GM12878 (cell line): Measurements from ENCODE around the gene MROH8. TPM values are rescaled to one million over a fixed set of nuclear protein-coding genes. Genes with fewer than 3 reads are reported as not detected.

Source experiments
- ATAC-seq: fragments of 200-7000 bp; cut with Tn5 transposase; 3 replicates; pipeline ENCODE4 v1.9.1; 2020; ENCODE audit warnings: mild to moderate bottlenecking, moderate library complexity
- BruUV-seq: library from RNA; stranded (reverse); fragments of 400-500 nt; replicated peaks from 2 replicates; lab custom pipeline; 2021; lab: Mats Ljungman, UMichigan
- CTCF ChIA-PET: fragments of 300-600 bp; sonication (Branson Sonifier 250); formaldehyde crosslinking; extraction: SDS; loops from one replicate; lab custom pipeline; 2021; ENCODE audit warnings: inconsistent platforms; lab: Yijun Ruan, JAX
- POLR2A ChIA-PET: fragments of 350-600 bp; formaldehyde crosslinking; extraction: SDS; loops from one replicate; lab custom pipeline; 2021; ENCODE audit warnings: inconsistent platforms; lab: Charles Lee
- RAD21 ChIA-PET: fragments of 300-600 bp; sonication (Branson Sonifier 250); formaldehyde crosslinking; loops from one replicate; lab custom pipeline; 2023; ENCODE audit warnings: antibody characterized with exemption; ENCODE audit not compliant: unreplicated experiment; lab: Charles Lee
- SMC1A ChIA-PET: fragments of 300-600 bp; sonication (Branson Sonifier 250); formaldehyde crosslinking; loops from one replicate; lab custom pipeline; 2023; ENCODE audit not compliant: unreplicated experiment, uncharacterized antibody; lab: Charles Lee
- DNase-seq: peaks from one replicate; pipeline ENCODE4 v3.0.0-alpha.2; 2011; ENCODE audit warnings: low read depth, low spot score
- FAIRE-seq: peaks from 3 replicates; lab custom pipeline; 2011; peaks lifted over from hg19 to GRCh38; lab: Jason Lieb, UNC
- H2AFZ ChIP-seq: 2 replicates; pipeline ENCODE4 v1.6.0; 2011; ENCODE audit warnings: low read depth, low read length, control low read depth; ENCODE audit not compliant: control insufficient read depth
- H3K27ac ChIP-seq: 2 replicates; pipeline ENCODE4 v1.5.1; 2011; ENCODE audit warnings: control low read depth; ENCODE audit not compliant: control insufficient read depth, insufficient read depth
- H3K27me3 ChIP-seq, 2 experiments: replicated peaks in 1 of 2; 2 replicates each; pipeline versions ENCODE4 v1.6.0 to v1.6.1; 2011; ENCODE audit warnings: low read length in 1 of 2; ENCODE audit not compliant: control insufficient read depth in 2 of 2, insufficient read depth in 2 of 2
- H3K36me3 ChIP-seq, 2 experiments: 2 replicates each; pipeline ENCODE4 v1.5.1; 2011; ENCODE audit warnings: low read length in 1 of 2; ENCODE audit not compliant: control insufficient read depth in 2 of 2, insufficient read depth in 2 of 2
- H3K4me1 ChIP-seq: 2 replicates; pipeline ENCODE4 v1.6.1; 2011; ENCODE audit warnings: mild to moderate bottlenecking, low read length, moderate library complexity, mixed read lengths; ENCODE audit not compliant: control insufficient read depth, insufficient read depth
- H3K4me2 ChIP-seq: 2 replicates; pipeline ENCODE4 v1.6.0; 2011; ENCODE audit warnings: control low read depth; ENCODE audit not compliant: control insufficient read depth, insufficient read depth
- H3K4me3 ChIP-seq: fragments of 200-600 bp; sonication (generic); 2 replicates; pipeline ENCODE4 v1.5.1; 2016
- H3K79me2 ChIP-seq: 2 replicates; pipeline ENCODE4 v1.6.0; 2011; ENCODE audit warnings: low read length; ENCODE audit not compliant: control insufficient read depth, insufficient read depth
- H3K9ac ChIP-seq: 2 replicates; pipeline ENCODE4 v1.8.0; 2011; ENCODE audit warnings: low read length, control low read depth, mixed read lengths; ENCODE audit not compliant: control insufficient read depth, insufficient read depth
- H3K9me3 ChIP-seq: replicated peaks from 3 replicates; pipeline ENCODE4 v1.5.1; 2011; ENCODE audit warnings: mild to moderate bottlenecking, low read length; ENCODE audit not compliant: control insufficient read depth, insufficient read depth
- H4K20me1 ChIP-seq: 2 replicates; pipeline ENCODE4 v1.6.0; 2011; ENCODE audit not compliant: control insufficient read depth, insufficient read depth
- BRCA1 ChIP-seq: IDR thresholded peaks from 2 replicates; pipeline ENCODE4 v1.6.1; 2011; ENCODE audit warnings: low read depth, low read length, improper control_type of control experiment
- ELK1 ChIP-seq: IDR thresholded peaks from 2 replicates; pipeline ENCODE4 v1.6.1; 2012; ENCODE audit warnings: low read depth, low read length, improper control_type of control experiment
- FOS ChIP-seq: IDR thresholded peaks from 3 replicates; pipeline ENCODE4 v1.6.1; 2011; ENCODE audit warnings: borderline replicate concordance; ENCODE audit not compliant: insufficient read length; ENCODE audit errors: extremely low read depth
- FOXM1 ChIP-seq: IDR thresholded peaks from 2 replicates; pipeline ENCODE4 v1.6.1; 2012; ENCODE audit warnings: low read depth, mild to moderate bottlenecking, inconsistent platforms, low read length, moderate library complexity
- IRF5 ChIP-seq: fragments of 450-650 bp; IDR thresholded peaks from 2 replicates; pipeline ENCODE4 v1.6.1; 2017; ENCODE audit warnings: borderline replicate concordance
- PRDM15 ChIP-seq: fragments of 450-650 bp; formaldehyde crosslinking; IDR thresholded peaks from 2 replicates; pipeline ENCODE4 v1.4.0; 2020; ENCODE audit warnings: mild to moderate bottlenecking, moderate library complexity
- RB1 ChIP-seq: fragments of 450-650 bp; formaldehyde crosslinking; IDR thresholded peaks from 2 replicates; pipeline ENCODE4 v1.6.1; 2017; ENCODE audit warnings: mild to moderate bottlenecking, borderline replicate concordance
- SRF ChIP-seq, 2 experiments: IDR thresholded peaks; 2 replicates each; pipeline ENCODE4 v1.6.1; 2011; ENCODE audit warnings: low read depth in 2 of 2, low read length in 2 of 2, mild to moderate bottlenecking in 1 of 2, moderate library complexity in 1 of 2
- YBX1 ChIP-seq: fragments of 450-650 bp; IDR thresholded peaks from 2 replicates; pipeline ENCODE4 v1.6.1; 2016; ENCODE audit warnings: antibody characterized with exemption
- ZZZ3 ChIP-seq: IDR thresholded peaks from 2 replicates; pipeline ENCODE4 v1.6.1; 2011; ENCODE audit warnings: low read depth; ENCODE audit not compliant: control insufficient read depth, insufficient read length
- WGBS: methylation state at CpG from one replicate; pipeline ENCODE4 v1.1.6; 2016; ENCODE audit warnings: low lambda C conversion rate; ENCODE audit not compliant: insufficient replicate concordance, insufficient coverage; ENCODE audit errors: missing lambda C conversion rate; 5-methylcytosine and 5-hydroxymethylcytosine counted together
- in situ Hi-C: fragments of 300-500 bp; cut with MboI; formaldehyde crosslinking; loops from 9 replicates; pipeline ENCODE4 v1.14.3; 2018; ENCODE audit warnings: mixed read lengths
- intact Hi-C: fragments of 100-400 bp; cut with micrococcal nuclease; formaldehyde crosslinking; loops from one replicate; pipeline ENCODE4 v1.14.2; 2022; ENCODE audit not compliant: unreplicated experiment
- polyA plus RNA-seq, 11 experiments: library from polyadenylated mRNA; depleted of rRNA in 4 of 11; unstranded in 6 of 11; stranded (reverse) in 5 of 11; fragments of >200 nt; fragmentation: Nextera tagmentation in 4 of 11; fragmentation: Illumina TruSeq in 1 of 11; extraction: Ambion mirVana in 4 of 11; extraction: Trizol in 1 of 11; gene quantifications; 1 replicate in 1 of 11; 2 replicates in 10 of 11; pipeline versions ENCODE4 v1.2.1 to v1.2.3, GENCODE V29; 2011 to 2016; ENCODE audit warnings: inconsistent platforms in 2 of 11, missing spikeins in 2 of 11, low read depth in 1 of 11
- total RNA-seq, 4 experiments: library from RNA; depleted of rRNA in 3 of 4; stranded (reverse); fragments of >200 nt in 3 of 4; fragmentation: Illumina TruSeq in 1 of 4; extraction: Trizol in 1 of 4; gene quantifications; 2 replicates each; pipeline versions ENCODE4 v1.2.1 to v1.2.3, GENCODE V29; 2013 to 2021
- TF ChIP-seq, protein P1 (sequence below): IDR thresholded peaks from 2 replicates; pipeline ENCODE4 v1.6.1; 2012; ENCODE audit warnings: low read depth, low read length, improper control_type of control experiment

The MROH8 gene
- total and polyA plus RNA-seq, 10 of the 15 experiments (the other 5 are each of a cell fraction or from before 2014, with no cell fraction given), result 0.16 to 2.8 (median 1.8) TPM

DNA sequence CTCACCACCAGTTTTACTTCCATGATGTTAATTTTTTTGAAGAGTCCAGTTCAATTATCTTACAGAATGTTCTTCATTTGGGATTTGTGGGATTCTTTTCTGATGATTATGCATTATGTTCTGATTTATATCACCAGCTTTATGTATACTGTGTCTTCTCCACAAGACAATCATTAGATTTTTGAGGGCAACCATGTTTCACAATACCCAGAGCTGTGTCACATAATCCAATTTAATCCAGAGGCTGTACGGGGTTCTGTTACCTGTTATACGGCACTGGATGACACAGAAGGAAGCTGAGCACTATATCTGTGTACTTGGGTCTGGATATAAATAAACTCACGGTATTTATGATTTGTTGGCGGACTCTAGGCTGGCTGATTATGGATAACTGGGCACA is 41.8 kb downstream of the MROH8 start:
- ChIA-PET CTCF (interaction anchor here (1.4 kb wide), 1 partner anchor 9 kb away, joined by 3 read pairs; no protein-coding TSS in a partner anchor), RAD21 (interaction anchor here (0.9 to 1.5 kb wide), 2 partner anchors 18 to 396 kb away, joined by 3 to 4 read pairs; no protein-coding TSS in a partner anchor), POLR2A (no interaction called here), SMC1A (no interaction called here)
- DNase-seq (no peak), FAIRE-seq (no peak), ATAC-seq (no peak)
- H3K4me1 ChIP-seq, result no peaks in the 10 kb centered on the region
- no peak overlapping the region for H2AFZ ChIP-seq
- H3K4me3 ChIP-seq, result no peak overlapping the region
- TF ChIP-seq RB1 (no peak), IRF5 (no peak), SRF (IDR thresholded peaks at IDR 0.05; ENCODE audit: low read depth in 2 of 2, low read length in 2 of 2) (no peak), FOS (no peak), YBX1 (no peak), BRCA1 (no peak), FOXM1 (no peak), ELK1 (no peak), PRDM15 (CRISPR knock-in tag) (no peak), ZZZ3 (no peak)
- TF ChIP-seq, protein P1, sequence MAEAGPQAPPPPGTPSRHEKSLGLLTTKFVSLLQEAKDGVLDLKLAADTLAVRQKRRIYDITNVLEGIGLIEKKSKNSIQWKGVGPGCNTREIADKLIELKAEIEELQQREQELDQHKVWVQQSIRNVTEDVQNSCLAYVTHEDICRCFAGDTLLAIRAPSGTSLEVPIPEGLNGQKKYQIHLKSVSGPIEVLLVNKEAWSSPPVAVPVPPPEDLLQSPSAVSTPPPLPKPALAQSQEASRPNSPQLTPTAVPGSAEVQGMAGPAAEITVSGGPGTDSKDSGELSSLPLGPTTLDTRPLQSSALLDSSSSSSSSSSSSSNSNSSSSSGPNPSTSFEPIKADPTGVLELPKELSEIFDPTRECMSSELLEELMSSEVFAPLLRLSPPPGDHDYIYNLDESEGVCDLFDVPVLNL, result no peak
- no peaks in the 10 kb centered on the region for H3K27me3 ChIP-seq
- in situ Hi-C loops (no loop called here), intact Hi-C loops (no loop called here)
- no peak overlapping the region for H3K27ac ChIP-seq
- no peaks in the 10 kb centered on the region for H4K20me1 ChIP-seq
- H3K79me2 ChIP-seq, result no peaks in the 10 kb centered on the region
- no peak overlapping the region for H3K4me2 ChIP-seq
- no TSS peak for BruUV-seq
- H3K9me3 ChIP-seq, result no peaks in the 10 kb centered on the region
- 85% methylated on average over 4 of the region's 4 CpGs for WGBS
- H3K36me3 ChIP-seq, result no peaks in the 10 kb centered on the region
- H3K9ac ChIP-seq, result no peak overlapping the region
